Measurements from ENCODE around the gene SRC.

GRCh38 chr20:37315021-37315451 lies 30.9 kb upstream of the SRC start:
- TF ChIP-seq CTCF (IDR thresholded peaks at IDR 0.05), result no peak
- TF ChIP-seq POLR2AphosphoS5 (IDR thresholded peaks at IDR 0.05), result peak; percentile 72 to 73
- TF ChIP-seq EP300 (IDR thresholded peaks at IDR 0.05), result no peak
- no peak for TF ChIP-seq POLR2A (IDR thresholded peaks at IDR 0.05; ENCODE audit: low read depth)

Measured in esophagus muscularis mucosa (tissue), 4 donors.